DMS114 treated with DMSO at 0.1 percent for 48 hours (cell line): Measurements from ENCODE around the gene TTC12.

ENCODE experiments used
- DNase-seq: peaks from one replicate; lab custom pipeline; 2025; ENCODE audit not compliant: unreplicated experiment; lab: John Stamatoyannopoulos, UW

The TTC12 gene

GRCh38 chr11:113314389-113315301 lies at the start of gene TTC12:
Gene TTC12, plus strand, starts transcription at chr11:113314583. Its CDS starts 1,675 bp downstream, at chr11:113316258.
- peak; percentile 72 for DNase-seq

GRCh38 chr11:113265362-113265761 lies 49.0 kb upstream of the TTC12 start:
- DNase-seq = no peak

GRCh38 chr11:113267493-113267892 lies 46.9 kb upstream of the TTC12 start:
- no peak for DNase-seq

GRCh38 chr11:113269096-113269495 lies 45.3 kb upstream of the TTC12 start:
- no peak for DNase-seq

GRCh38 chr11:113269636-113270035 lies 44.7 kb upstream of the TTC12 start:
- no peak for DNase-seq

GRCh38 chr11:113270080-113270479 lies 44.3 kb upstream of the TTC12 start:
- no peak for DNase-seq

GRCh38 chr11:113271551-113272245 lies 42.7 kb upstream of the TTC12 start:
- no peak for DNase-seq

GRCh38 chr11:113272281-113272680 lies 42.1 kb upstream of the TTC12 start:
- no peak for DNase-seq

- no peak for DNase-seq
Measured at GRCh38 chr11:113272927-113273615, 41.3 kb upstream of the TTC12 start.

GRCh38 chr11:113273720-113274119 lies 40.7 kb upstream of the TTC12 start:
- no peak for DNase-seq

GRCh38 chr11:113274713-113275582 lies 39.4 kb upstream of the TTC12 start:
- DNase-seq = no peak

- no peak for DNase-seq
Measured at GRCh38 chr11:113275602-113276001, 38.8 kb upstream of the TTC12 start.

- no peak for DNase-seq
Measured at GRCh38 chr11:113276466-113276865, 37.9 kb upstream of the TTC12 start.

- DNase-seq = no peak
Measured at GRCh38 chr11:113277907-113278306, 36.5 kb upstream of the TTC12 start.

- no peak for DNase-seq
Measured at GRCh38 chr11:113278481-113278880, 35.9 kb upstream of the TTC12 start.

GRCh38 chr11:113278925-113279324 lies 35.5 kb upstream of the TTC12 start:
- DNase-seq = no peak

- no peak for DNase-seq
Measured at GRCh38 chr11:113279591-113279990, 34.8 kb upstream of the TTC12 start.

- no peak for DNase-seq
Measured at GRCh38 chr11:113281052-113281725, 33.2 kb upstream of the TTC12 start.

- no peak for DNase-seq
Measured at GRCh38 chr11:113282898-113283437, 31.4 kb upstream of the TTC12 start.

- DNase-seq = no peak
Measured at GRCh38 chr11:113283881-113284280, 30.5 kb upstream of the TTC12 start.
